ENCODE data around the gene TBC1D5.
"Not testable (repeated sequence)": the region's sequence is repeated elsewhere in the genome, so short reads cannot be mapped to it uniquely, and the experiment has no call there.

The TBC1D5 gene

GRCh38 chr3:17714473-17714872 is 28.0 kb downstream of the TBC1D5 start:
- DNase-seq (ENCODE audit: low read depth, low spot score), result no peak
- Histone ChIP-seq H3K27ac (ENCODE audit: low read length) (no peak overlapping the region), H3K4me3 (ENCODE audit: low read length) (no peak overlapping the region), H3K4me1 (ENCODE audit: control insufficient read depth, insufficient read depth, low read length) (no peaks in the 10 kb centered on the region), H3K27me3 (ENCODE audit: control insufficient read depth, insufficient read depth, low read length) (no peaks in the 10 kb centered on the region), H3K36me3 (ENCODE audit: control insufficient read depth, insufficient read depth, low read length) (no peaks in the 10 kb centered on the region), H3K9me3 (ENCODE audit: control insufficient read depth, insufficient read depth, low read length) (no peaks in the 10 kb centered on the region)
- no CpG with 5 or more reads among the region's 2 CpGs for WGBS (ENCODE audit: insufficient coverage, insufficient read length)

- Histone ChIP-seq H3K36me3 (ENCODE audit: control insufficient read depth, insufficient read depth, low read length) (no peaks in the 10 kb centered on the region), H3K4me1 (ENCODE audit: control insufficient read depth, insufficient read depth, low read length) (no peaks in the 10 kb centered on the region), H3K27me3 (ENCODE audit: control insufficient read depth, insufficient read depth, low read length) (no peaks in the 10 kb centered on the region), H3K9me3 (ENCODE audit: control insufficient read depth, insufficient read depth, low read length) (no peaks in the 10 kb centered on the region), H3K27ac (ENCODE audit: low read length) (no peak overlapping the region), H3K4me3 (ENCODE audit: low read length) (no peak overlapping the region)
- DNase-seq (ENCODE audit: low read depth, low spot score), result no peak
- WGBS (ENCODE audit: insufficient coverage, insufficient read length), result no CpG with 5 or more reads among the region's 1 CpG
Measured at GRCh38 chr3:17709236-17709810, 33.1 kb downstream of the TBC1D5 start.

- H3K4me3 ChIP-seq (ENCODE audit: low read length), result no peak overlapping the region
- no CpG with 5 or more reads among the region's 4 CpGs for WGBS (ENCODE audit: insufficient coverage, insufficient read length)
- no peaks in the 10 kb centered on the region for H3K36me3 ChIP-seq (ENCODE audit: control insufficient read depth, insufficient read depth, low read length)
- no peaks in the 10 kb centered on the region for H3K27me3 ChIP-seq (ENCODE audit: control insufficient read depth, insufficient read depth, low read length)
- H3K27ac ChIP-seq (ENCODE audit: low read length), result no peak overlapping the region
- no peaks in the 10 kb centered on the region for H3K9me3 ChIP-seq (ENCODE audit: control insufficient read depth, insufficient read depth, low read length)
- H3K4me1 ChIP-seq (ENCODE audit: control insufficient read depth, insufficient read depth, low read length), result no peaks in the 10 kb centered on the region
- no peak for DNase-seq (ENCODE audit: low read depth, low spot score)
Measured at GRCh38 chr3:17707813-17708543, 34.5 kb downstream of the TBC1D5 start.

GRCh38 chr3:17705991-17706390 is 36.4 kb downstream of the TBC1D5 start:
- no CpG with 5 or more reads among the region's 15 CpGs for WGBS (ENCODE audit: insufficient coverage, insufficient read length)
- DNase-seq (ENCODE audit: low read depth, low spot score), result not testable (repeated sequence)

GRCh38 chr3:17699815-17700214 is 42.6 kb downstream of the TBC1D5 start:
- H3K4me3 ChIP-seq (ENCODE audit: low read length), result not testable (repeated sequence)

More at GRCh38 chr3:17705991-17706390, 36.4 kb downstream of the TBC1D5 start:
- not testable (repeated sequence) for H3K4me1 ChIP-seq (ENCODE audit: control insufficient read depth, insufficient read depth, low read length); H3K36me3 ChIP-seq (ENCODE audit: control insufficient read depth, insufficient read depth, low read length); H3K27ac ChIP-seq (ENCODE audit: low read length); H3K9me3 ChIP-seq (ENCODE audit: control insufficient read depth, insufficient read depth, low read length); H3K27me3 ChIP-seq (ENCODE audit: control insufficient read depth, insufficient read depth, low read length); H3K4me3 ChIP-seq (ENCODE audit: low read length)

GRCh38 chr3:17695665-17696064 is 46.8 kb downstream of the TBC1D5 start:
- not testable (repeated sequence) for H3K4me3 ChIP-seq (ENCODE audit: low read length); H3K27me3 ChIP-seq (ENCODE audit: control insufficient read depth, insufficient read depth, low read length); H3K4me1 ChIP-seq (ENCODE audit: control insufficient read depth, insufficient read depth, low read length); H3K27ac ChIP-seq (ENCODE audit: low read length); DNase-seq (ENCODE audit: low read depth, low spot score); H3K36me3 ChIP-seq (ENCODE audit: control insufficient read depth, insufficient read depth, low read length); H3K9me3 ChIP-seq (ENCODE audit: control insufficient read depth, insufficient read depth, low read length)
- WGBS (ENCODE audit: insufficient coverage, insufficient read length), result no CpG with 5 or more reads among the region's 2 CpGs

More at GRCh38 chr3:17699815-17700214, 42.6 kb downstream of the TBC1D5 start:
- not testable (repeated sequence) for H3K9me3 ChIP-seq (ENCODE audit: control insufficient read depth, insufficient read depth, low read length); H3K4me1 ChIP-seq (ENCODE audit: control insufficient read depth, insufficient read depth, low read length); H3K36me3 ChIP-seq (ENCODE audit: control insufficient read depth, insufficient read depth, low read length); DNase-seq (ENCODE audit: low read depth, low spot score); H3K27me3 ChIP-seq (ENCODE audit: control insufficient read depth, insufficient read depth, low read length); H3K27ac ChIP-seq (ENCODE audit: low read length)
- no CpG with 5 or more reads among the region's 2 CpGs for WGBS (ENCODE audit: insufficient coverage, insufficient read length)

- H3K4me3 ChIP-seq (ENCODE audit: low read length); DNase-seq (ENCODE audit: low read depth, low spot score); H3K36me3 ChIP-seq (ENCODE audit: control insufficient read depth, insufficient read depth, low read length); H3K9me3 ChIP-seq (ENCODE audit: control insufficient read depth, insufficient read depth, low read length); H3K4me1 ChIP-seq (ENCODE audit: control insufficient read depth, insufficient read depth, low read length); H3K27ac ChIP-seq (ENCODE audit: low read length); H3K27me3 ChIP-seq (ENCODE audit: control insufficient read depth, insufficient read depth, low read length): not testable (repeated sequence)
- no CpG with 5 or more reads among the region's 8 CpGs for WGBS (ENCODE audit: insufficient coverage, insufficient read length)
Measured at GRCh38 chr3:17693670-17693999, 48.8 kb downstream of the TBC1D5 start.

GRCh38 chr3:17692846-17693669 is 49.4 kb downstream of the TBC1D5 start:
- H3K4me3 ChIP-seq (ENCODE audit: low read length), result not testable (repeated sequence)

GRCh38 chr3:17687566-17687965 is 54.9 kb downstream of the TBC1D5 start:
- no CpG with 5 or more reads among the region's 1 CpG for whole genome bisulfite sequencing (ENCODE audit: insufficient coverage, insufficient read length)
- Histone ChIP-seq H3K9me3 (ENCODE audit: control insufficient read depth, insufficient read depth, low read length) (no peaks in the 10 kb centered on the region), H3K4me1 (ENCODE audit: control insufficient read depth, insufficient read depth, low read length) (no peaks in the 10 kb centered on the region), H3K4me3 (ENCODE audit: low read length) (no peak overlapping the region), H3K27me3 (ENCODE audit: control insufficient read depth, insufficient read depth, low read length) (no peaks in the 10 kb centered on the region), H3K36me3 (ENCODE audit: control insufficient read depth, insufficient read depth, low read length) (no peaks in the 10 kb centered on the region), H3K27ac (ENCODE audit: low read length) (no peak overlapping the region)
- no peak for DNase-seq (ENCODE audit: low read depth, low spot score)

More at GRCh38 chr3:17692846-17693669, 49.4 kb downstream of the TBC1D5 start:
- H3K36me3 ChIP-seq (ENCODE audit: control insufficient read depth, insufficient read depth, low read length); H3K4me1 ChIP-seq (ENCODE audit: control insufficient read depth, insufficient read depth, low read length); H3K9me3 ChIP-seq (ENCODE audit: control insufficient read depth, insufficient read depth, low read length); H3K27ac ChIP-seq (ENCODE audit: low read length); H3K27me3 ChIP-seq (ENCODE audit: control insufficient read depth, insufficient read depth, low read length); DNase-seq (ENCODE audit: low read depth, low spot score): not testable (repeated sequence)
- WGBS (ENCODE audit: insufficient coverage, insufficient read length), result no CpG with 5 or more reads among the region's 22 CpGs

GRCh38 chr3:17686613-17687012 is 55.8 kb downstream of the TBC1D5 start:
- H3K4me1 ChIP-seq (ENCODE audit: control insufficient read depth, insufficient read depth, low read length), result no peaks in the 10 kb centered on the region
- H3K27ac ChIP-seq (ENCODE audit: low read length), result no peak overlapping the region
- no peak overlapping the region for H3K4me3 ChIP-seq (ENCODE audit: low read length)
- H3K27me3 ChIP-seq (ENCODE audit: control insufficient read depth, insufficient read depth, low read length), result no peaks in the 10 kb centered on the region
- no CpG with 5 or more reads among the region's 1 CpG for WGBS (ENCODE audit: insufficient coverage, insufficient read length)
- no peak for DNase-seq (ENCODE audit: low read depth, low spot score)
- no peaks in the 10 kb centered on the region for H3K9me3 ChIP-seq (ENCODE audit: control insufficient read depth, insufficient read depth, low read length)
- no peaks in the 10 kb centered on the region for H3K36me3 ChIP-seq (ENCODE audit: control insufficient read depth, insufficient read depth, low read length)

All from iPS DF 6.9 (cell line).